Measurements from ENCODE around the gene USP6. TPM values are rescaled to one million over a fixed set of nuclear protein-coding genes. Genes with fewer than 3 reads are reported as not detected.
"Not testable (repeated sequence)": the region's sequence is repeated elsewhere in the genome, so short reads cannot be mapped to it uniquely, and the experiment has no call there.

USP6 gene
- polyA plus RNA-seq, 2 of the 4 experiments (the other 2 are of a cell fraction), result 0.01 to 0.04 TPM

DNA sequence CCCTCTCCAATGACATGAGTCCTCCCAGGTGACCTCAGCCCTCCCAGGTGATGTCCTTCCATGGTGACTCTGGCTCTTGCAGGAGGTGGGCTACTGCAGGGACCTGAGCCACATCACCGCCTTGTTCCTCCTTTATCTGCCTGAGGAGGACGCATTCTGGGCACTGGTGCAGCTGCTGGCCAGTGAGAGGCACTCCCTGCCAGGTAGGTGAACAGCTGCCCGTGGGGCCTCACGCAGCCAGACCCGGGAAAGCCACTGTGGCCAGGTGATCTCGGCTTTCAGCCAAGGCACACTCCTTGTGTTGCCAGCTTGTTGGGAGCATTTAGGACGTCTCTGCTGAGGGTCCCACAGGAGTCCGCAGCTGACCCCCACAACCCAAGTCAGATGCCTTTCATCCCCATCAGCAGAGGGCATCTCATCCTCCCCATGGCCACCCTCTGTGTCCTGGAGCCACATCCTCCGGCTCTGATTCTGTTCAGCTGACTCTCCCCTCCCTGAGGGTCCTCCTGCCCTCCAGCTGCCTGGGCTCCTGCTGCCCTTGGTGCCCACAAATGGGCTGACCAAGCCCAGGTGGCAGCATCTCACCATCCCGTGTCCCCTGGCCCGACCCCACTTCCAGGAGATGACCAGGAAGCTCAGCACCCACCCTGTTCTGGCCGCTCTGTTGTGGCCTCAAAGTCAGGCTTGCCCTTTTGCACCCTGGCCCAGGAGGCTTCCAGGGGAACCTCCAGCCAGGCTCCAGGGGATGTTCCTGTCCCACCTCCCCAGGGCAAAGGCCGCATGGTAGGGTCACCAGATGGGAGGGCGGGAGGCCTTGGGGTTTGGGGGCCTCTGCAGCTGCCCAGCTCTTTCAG lies 20.1 kb downstream of the USP6 start:
- ATAC-seq (no peak), FAIRE-seq (no peak), DNase-seq (ENCODE audit: low read depth in 1 of 2, low spot score in 1 of 2) (no peak)
- Histone ChIP-seq H3K4me2 (no peak overlapping the region), H3K27ac (no peak overlapping the region), H3K4me3 (no peak overlapping the region), H3K4me1 (no peaks in the 10 kb centered on the region), H3K9me3 (0 out of 3 replicates have a peak, but pooled peaks cover 12% of the 10 kb centered on the region)
- TF ChIP-seq, protein P1, sequence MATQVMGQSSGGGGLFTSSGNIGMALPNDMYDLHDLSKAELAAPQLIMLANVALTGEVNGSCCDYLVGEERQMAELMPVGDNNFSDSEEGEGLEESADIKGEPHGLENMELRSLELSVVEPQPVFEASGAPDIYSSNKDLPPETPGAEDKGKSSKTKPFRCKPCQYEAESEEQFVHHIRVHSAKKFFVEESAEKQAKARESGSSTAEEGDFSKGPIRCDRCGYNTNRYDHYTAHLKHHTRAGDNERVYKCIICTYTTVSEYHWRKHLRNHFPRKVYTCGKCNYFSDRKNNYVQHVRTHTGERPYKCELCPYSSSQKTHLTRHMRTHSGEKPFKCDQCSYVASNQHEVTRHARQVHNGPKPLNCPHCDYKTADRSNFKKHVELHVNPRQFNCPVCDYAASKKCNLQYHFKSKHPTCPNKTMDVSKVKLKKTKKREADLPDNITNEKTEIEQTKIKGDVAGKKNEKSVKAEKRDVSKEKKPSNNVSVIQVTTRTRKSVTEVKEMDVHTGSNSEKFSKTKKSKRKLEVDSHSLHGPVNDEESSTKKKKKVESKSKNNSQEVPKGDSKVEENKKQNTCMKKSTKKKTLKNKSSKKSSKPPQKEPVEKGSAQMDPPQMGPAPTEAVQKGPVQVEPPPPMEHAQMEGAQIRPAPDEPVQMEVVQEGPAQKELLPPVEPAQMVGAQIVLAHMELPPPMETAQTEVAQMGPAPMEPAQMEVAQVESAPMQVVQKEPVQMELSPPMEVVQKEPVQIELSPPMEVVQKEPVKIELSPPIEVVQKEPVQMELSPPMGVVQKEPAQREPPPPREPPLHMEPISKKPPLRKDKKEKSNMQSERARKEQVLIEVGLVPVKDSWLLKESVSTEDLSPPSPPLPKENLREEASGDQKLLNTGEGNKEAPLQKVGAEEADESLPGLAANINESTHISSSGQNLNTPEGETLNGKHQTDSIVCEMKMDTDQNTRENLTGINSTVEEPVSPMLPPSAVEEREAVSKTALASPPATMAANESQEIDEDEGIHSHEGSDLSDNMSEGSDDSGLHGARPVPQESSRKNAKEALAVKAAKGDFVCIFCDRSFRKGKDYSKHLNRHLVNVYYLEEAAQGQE (IDR thresholded peaks at IDR 0.05), result no peak
- TF ChIP-seq, protein P2, sequence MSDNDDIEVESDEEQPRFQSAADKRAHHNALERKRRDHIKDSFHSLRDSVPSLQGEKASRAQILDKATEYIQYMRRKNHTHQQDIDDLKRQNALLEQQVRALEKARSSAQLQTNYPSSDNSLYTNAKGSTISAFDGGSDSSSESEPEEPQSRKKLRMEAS (IDR thresholded peaks at IDR 0.05), result no peak
- TF ChIP-seq JUNB (IDR thresholded peaks at IDR 0.05), result no peak
- TF ChIP-seq, protein P3, sequence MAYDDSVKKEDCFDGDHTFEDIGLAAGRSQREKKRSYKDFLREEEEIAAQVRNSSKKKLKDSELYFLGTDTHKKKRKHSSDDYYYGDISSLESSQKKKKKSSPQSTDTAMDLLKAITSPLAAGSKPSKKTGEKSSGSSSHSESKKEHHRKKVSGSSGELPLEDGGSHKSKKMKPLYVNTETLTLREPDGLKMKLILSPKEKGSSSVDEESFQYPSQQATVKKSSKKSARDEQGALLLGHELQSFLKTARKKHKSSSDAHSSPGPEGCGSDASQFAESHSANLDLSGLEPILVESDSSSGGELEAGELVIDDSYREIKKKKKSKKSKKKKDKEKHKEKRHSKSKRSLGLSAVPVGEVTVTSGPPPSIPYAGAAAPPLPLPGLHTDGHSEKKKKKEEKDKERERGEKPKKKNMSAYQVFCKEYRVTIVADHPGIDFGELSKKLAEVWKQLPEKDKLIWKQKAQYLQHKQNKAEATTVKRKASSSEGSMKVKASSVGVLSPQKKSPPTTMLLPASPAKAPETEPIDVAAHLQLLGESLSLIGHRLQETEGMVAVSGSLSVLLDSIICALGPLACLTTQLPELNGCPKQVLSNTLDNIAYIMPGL (CRISPR knock-in tag; IDR thresholded peaks at IDR 0.05; ENCODE audit: borderline replicate concordance), result no peak
- no peak for TF ChIP-seq JUN (IDR thresholded peaks at IDR 0.05)
- TF ChIP-seq HEYL (CRISPR knock-in tag; IDR thresholded peaks at IDR 0.05), result no peak
- TF ChIP-seq EHMT2 (IDR thresholded peaks at IDR 0.05; ENCODE audit: low read depth), result no peak
- no peak for TF ChIP-seq RCOR1 (IDR thresholded peaks at IDR 0.05; ENCODE audit: low read depth, low read length)
- TF ChIP-seq, protein P4, sequence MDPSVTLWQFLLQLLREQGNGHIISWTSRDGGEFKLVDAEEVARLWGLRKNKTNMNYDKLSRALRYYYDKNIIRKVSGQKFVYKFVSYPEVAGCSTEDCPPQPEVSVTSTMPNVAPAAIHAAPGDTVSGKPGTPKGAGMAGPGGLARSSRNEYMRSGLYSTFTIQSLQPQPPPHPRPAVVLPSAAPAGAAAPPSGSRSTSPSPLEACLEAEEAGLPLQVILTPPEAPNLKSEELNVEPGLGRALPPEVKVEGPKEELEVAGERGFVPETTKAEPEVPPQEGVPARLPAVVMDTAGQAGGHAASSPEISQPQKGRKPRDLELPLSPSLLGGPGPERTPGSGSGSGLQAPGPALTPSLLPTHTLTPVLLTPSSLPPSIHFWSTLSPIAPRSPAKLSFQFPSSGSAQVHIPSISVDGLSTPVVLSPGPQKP (IDR thresholded peaks at IDR 0.05; ENCODE audit: low read depth, low read length), result no peak
- TF ChIP-seq, protein P5, sequence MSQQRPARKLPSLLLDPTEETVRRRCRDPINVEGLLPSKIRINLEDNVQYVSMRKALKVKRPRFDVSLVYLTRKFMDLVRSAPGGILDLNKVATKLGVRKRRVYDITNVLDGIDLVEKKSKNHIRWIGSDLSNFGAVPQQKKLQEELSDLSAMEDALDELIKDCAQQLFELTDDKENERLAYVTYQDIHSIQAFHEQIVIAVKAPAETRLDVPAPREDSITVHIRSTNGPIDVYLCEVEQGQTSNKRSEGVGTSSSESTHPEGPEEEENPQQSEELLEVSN (IDR thresholded peaks at IDR 0.05; ENCODE audit: borderline replicate concordance, low read depth), result no peak
- TF ChIP-seq HOXB13 (CRISPR knock-in tag; IDR thresholded peaks at IDR 0.05; ENCODE audit: low read depth), result no peak
- TF ChIP-seq EHF (CRISPR knock-in tag; IDR thresholded peaks at IDR 0.05), result no peak
- TF ChIP-seq, protein P6, sequence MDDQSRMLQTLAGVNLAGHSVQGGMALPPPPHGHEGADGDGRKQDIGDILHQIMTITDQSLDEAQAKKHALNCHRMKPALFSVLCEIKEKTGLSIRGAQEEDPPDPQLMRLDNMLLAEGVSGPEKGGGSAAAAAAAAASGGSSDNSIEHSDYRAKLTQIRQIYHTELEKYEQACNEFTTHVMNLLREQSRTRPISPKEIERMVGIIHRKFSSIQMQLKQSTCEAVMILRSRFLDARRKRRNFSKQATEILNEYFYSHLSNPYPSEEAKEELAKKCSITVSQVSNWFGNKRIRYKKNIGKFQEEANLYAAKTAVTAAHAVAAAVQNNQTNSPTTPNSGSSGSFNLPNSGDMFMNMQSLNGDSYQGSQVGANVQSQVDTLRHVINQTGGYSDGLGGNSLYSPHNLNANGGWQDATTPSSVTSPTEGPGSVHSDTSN (IDR thresholded peaks at IDR 0.05), result no peak
- TF ChIP-seq KDM1A (IDR thresholded peaks at IDR 0.05; ENCODE audit: low read depth), result no peak
- no peak for TF ChIP-seq NR3C1 (IDR thresholded peaks at IDR 0.05)
- no peak for TF ChIP-seq FOSB (CRISPR knock-in tag; IDR thresholded peaks at IDR 0.05)
- TF ChIP-seq RNF2 (IDR thresholded peaks at IDR 0.05; ENCODE audit: borderline replicate concordance, low read depth), result no peak
- WGBS (ENCODE audit: missing lambda C conversion rate), result 40% methylated on average over 13 of the region's 14 CpGs
- ChIA-PET POLR2A (no interaction called here), CTCF (interaction anchor here (0.6 kb wide), 1 partner anchor 225 kb away, joined by 3 read pairs; no protein-coding TSS in a partner anchor)

DNA sequence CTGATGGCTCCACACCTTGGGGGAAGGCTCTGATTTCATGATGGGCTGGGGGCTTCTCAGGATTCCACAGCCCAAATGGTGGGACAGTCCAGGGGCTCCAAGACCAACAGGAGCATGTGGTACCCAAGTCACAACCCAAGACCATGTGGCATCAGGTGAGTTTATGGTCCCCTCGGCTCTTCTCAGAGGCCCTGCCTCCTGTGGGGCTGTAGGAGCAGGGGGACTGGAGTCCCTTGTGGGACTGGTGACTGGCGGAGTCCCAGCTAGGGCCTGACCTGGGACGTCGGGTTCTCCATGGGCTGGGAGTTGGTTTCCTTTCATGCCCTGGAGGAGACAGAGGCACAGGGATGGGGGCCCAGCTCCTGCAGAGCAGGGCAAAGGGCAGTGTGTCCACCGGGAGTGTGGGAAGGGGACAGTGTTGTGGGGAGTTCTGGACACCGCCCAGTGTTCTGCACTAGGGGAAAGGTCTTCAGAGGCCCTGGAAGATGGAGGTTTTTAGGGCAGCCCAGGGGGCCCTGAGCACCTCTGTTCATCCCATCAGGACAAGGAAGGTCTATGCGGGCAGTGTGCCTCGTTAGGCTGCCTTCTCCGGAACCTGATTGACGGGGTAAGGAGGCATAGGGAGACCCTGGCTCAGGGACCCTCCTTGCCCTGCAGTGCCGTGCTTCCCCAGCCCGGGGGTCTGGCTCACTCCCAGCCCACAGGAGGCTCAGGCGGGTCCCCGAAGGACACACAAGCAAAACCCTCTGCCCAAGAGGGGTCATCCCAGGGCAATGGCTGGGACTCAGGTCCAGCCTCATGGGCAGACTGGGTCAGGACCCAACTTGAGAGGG lies 21.0 kb downstream of the USP6 start:
- H3K4me2 ChIP-seq; H3K4me1 ChIP-seq; POLR2A ChIA-PET; H3K27ac ChIP-seq; ATAC-seq; H3K4me3 ChIP-seq; CTCF ChIA-PET; DNase-seq (ENCODE audit: low read depth in 1 of 2, low spot score in 1 of 2); FAIRE-seq: not testable (repeated sequence)
- H3K9me3 ChIP-seq, result 0 out of 3 replicates have a peak, but pooled peaks cover 12% of the 10 kb centered on the region
- WGBS (ENCODE audit: missing lambda C conversion rate), result 53% methylated on average over 11 of the region's 14 CpGs

DNA sequence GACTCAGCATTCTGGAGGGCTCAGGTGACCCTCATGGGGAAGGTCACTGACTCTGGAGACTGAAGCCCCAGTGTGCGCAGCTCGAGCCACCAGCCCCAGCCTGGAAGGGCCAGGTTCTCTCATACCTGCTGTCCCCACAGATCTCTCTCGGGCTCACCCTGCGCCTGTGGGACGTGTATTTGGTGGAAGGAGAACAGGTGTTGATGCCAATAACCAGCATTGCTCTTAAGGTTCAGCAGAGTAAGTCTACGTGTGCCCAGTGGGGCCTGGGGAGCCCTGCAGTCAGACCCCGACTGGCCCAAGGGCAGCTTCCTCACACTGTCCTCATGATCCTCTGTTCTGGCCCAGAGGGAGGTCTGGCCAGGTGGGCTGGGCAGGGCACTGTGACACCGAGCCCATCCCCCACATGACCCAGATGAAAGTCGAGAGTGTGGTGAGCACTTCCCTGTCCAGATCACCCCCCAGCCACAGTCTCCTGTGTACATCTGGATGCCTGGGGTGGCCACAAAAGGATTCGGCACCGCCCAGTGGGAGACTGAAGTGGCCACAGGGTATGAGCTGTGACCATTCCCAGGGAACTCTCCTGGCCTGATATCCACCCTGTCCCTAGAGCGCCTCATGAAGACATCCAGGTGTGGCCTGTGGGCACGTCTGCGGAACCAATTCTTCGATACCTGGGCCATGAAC lies 21.8 kb downstream of the USP6 start:
- H3K4me3 ChIP-seq; POLR2A ChIA-PET; FAIRE-seq; H3K4me2 ChIP-seq; H3K4me1 ChIP-seq; DNase-seq (ENCODE audit: low read depth in 1 of 2, low spot score in 1 of 2); CTCF ChIA-PET; H3K27ac ChIP-seq; ATAC-seq: not testable (repeated sequence)
- H3K9me3 ChIP-seq, result 0 out of 3 replicates have a peak, but pooled peaks cover 12% of the 10 kb centered on the region
- 52% methylated on average over 15 of the region's 15 CpGs for WGBS (ENCODE audit: missing lambda C conversion rate)

DNA sequence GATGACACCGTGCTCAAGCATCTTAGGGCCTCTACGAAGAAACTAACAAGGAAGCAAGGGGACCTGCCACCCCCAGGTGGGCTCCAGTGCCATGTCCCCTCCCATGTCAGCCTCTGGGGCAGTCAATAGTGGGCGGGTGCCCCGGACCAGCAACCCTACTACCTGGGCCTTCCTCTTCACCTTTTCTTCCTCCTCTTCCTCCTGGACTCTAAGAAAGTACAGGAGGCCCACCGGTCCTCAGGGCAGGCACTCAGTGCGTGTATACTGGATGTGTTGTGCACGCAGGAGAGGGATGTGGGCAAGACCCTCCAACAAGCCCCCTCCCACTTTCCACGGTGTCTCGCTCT lies 22.3 kb downstream of the USP6 start:
- H3K4me1 ChIP-seq; FAIRE-seq; H3K4me2 ChIP-seq; H3K27ac ChIP-seq; DNase-seq (ENCODE audit: low read depth in 1 of 2, low spot score in 1 of 2); H3K4me3 ChIP-seq; CTCF ChIA-PET; POLR2A ChIA-PET; ATAC-seq: not testable (repeated sequence)
- WGBS (ENCODE audit: missing lambda C conversion rate), result 73% methylated on average over 9 of the region's 9 CpGs
- H3K9me3 ChIP-seq, result 0 out of 3 replicates have a peak, but pooled peaks cover 12% of the 10 kb centered on the region
